IPS DF 6.9 (cell line): ENCODE data around the gene CBX2.

Experiments
- DNase-seq: peaks from one replicate; pipeline ENCODE4 v3.0.0-alpha.2; 2013; ENCODE audit warnings: low read depth, low spot score
- H3K27ac ChIP-seq: one replicate; pipeline ENCODE4 v1.5.1; 2013; ENCODE audit warnings: low read length, control low read depth
- H3K27me3 ChIP-seq: 2 replicates; pipeline ENCODE4 v1.6.1; 2013; ENCODE audit warnings: mild to moderate bottlenecking, low read length; ENCODE audit not compliant: control insufficient read depth, insufficient read depth
- H3K36me3 ChIP-seq: 2 replicates; pipeline ENCODE4 v1.6.1; 2013; ENCODE audit warnings: low read length; ENCODE audit not compliant: control insufficient read depth, insufficient read depth
- H3K4me1 ChIP-seq: 2 replicates; pipeline ENCODE4 v1.6.1; 2013; ENCODE audit warnings: low read length; ENCODE audit not compliant: control insufficient read depth, insufficient read depth
- H3K4me3 ChIP-seq: 2 replicates; pipeline ENCODE4 v1.5.1; 2013; ENCODE audit warnings: mild to moderate bottlenecking, low read length
- H3K9me3 ChIP-seq: 2 replicates; pipeline ENCODE4 v1.6.1; 2013; ENCODE audit warnings: low read length, inconsistent platforms; ENCODE audit not compliant: control insufficient read depth, insufficient read depth
- WGBS: extraction: QIAGEN DNeasy Blood & Tissue Kit; methylation state at CpG from one replicate; pipeline ENCODE4 v1.1.7; 2013; ENCODE audit warnings: mixed read lengths, missing lambda C conversion rate; ENCODE audit not compliant: insufficient read length, insufficient coverage; 5-methylcytosine and 5-hydroxymethylcytosine counted together

The CBX2 gene

DNA sequence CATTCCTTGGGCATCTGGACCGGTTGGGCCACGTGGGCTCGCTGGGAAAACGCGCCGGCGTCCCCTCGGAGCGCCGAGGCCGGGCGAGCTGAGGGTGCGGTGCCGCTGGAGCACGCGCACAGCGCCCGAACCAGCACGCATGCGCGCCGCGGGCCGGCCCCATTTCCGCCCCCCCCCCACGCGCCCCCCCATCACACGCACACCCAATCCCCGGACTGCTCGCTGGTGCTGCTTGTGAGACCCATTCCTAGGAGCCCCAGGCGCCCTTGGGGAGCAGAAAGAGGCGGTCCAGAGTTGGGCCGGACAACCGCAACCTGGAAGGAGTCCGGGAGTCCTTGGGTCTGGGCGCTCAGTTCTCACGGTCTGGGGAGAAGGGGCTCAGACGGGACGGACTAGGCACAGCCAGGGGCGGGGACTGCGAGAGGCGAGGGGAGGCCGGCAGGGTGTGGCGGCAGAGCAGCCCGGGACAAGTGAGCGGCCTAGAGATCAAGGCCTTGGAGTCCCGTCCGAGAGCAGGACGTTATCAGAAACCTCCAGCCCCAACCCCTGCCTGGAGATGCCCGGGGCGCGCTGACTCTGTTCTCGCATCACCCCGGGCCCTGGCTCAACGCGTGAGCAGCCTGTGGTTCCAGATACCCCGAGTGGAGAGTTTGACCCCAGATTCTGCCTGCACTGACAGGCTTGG lies 24.9 kb downstream of the CBX2 start:
- Histone ChIP-seq H3K9me3 (no peaks in the 10 kb centered on the region), H3K36me3 (no peaks in the 10 kb centered on the region), H3K4me3 (no peak overlapping the region), H3K4me1 (peaks cover 12% of the 10 kb centered on the region), H3K27ac (no peak overlapping the region), H3K27me3 (peaks cover 90% of the 10 kb centered on the region)
- WGBS = no CpG with 5 or more reads among the region's 57 CpGs
- DNase-seq = no peak

DNA sequence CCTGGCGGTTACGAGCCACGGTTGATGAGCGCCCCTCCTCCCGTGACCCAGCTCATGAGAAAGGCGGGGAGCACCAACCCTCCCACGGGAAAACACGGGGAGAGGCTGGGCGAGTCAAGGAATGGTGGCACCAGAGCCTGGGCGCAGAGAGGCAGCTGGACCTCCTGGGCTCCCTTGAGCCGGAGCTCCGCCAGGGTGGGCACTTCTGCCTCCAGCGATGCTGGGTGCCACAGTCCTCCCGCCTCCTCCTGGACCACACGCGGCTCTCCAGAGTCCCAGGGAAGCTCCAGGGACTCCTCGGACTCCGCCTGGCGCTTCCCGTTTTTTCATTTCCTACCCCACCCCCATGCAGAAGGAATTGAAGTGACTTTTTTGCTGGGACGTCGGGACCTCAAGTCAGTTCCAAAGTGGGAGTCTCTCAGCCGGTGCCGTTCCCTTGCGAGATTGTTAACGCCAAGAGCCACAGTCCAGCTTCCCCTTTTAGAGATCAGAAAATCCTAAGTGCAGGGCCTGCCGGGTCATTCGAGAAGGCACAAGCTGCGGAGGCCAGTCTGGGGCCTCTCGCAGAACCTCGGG lies 25.6 kb downstream of the CBX2 start:
- no peak overlapping the region for H3K27ac ChIP-seq
- H3K4me3 ChIP-seq = no peak overlapping the region
- no peak for DNase-seq
- no peaks in the 10 kb centered on the region for H3K36me3 ChIP-seq
- H3K9me3 ChIP-seq = no peaks in the 10 kb centered on the region
- no CpG with 5 or more reads among the region's 31 CpGs for WGBS
- peaks cover 10% of the 10 kb centered on the region for H3K4me1 ChIP-seq
- H3K27me3 ChIP-seq = peaks cover 90% of the 10 kb centered on the region

DNA sequence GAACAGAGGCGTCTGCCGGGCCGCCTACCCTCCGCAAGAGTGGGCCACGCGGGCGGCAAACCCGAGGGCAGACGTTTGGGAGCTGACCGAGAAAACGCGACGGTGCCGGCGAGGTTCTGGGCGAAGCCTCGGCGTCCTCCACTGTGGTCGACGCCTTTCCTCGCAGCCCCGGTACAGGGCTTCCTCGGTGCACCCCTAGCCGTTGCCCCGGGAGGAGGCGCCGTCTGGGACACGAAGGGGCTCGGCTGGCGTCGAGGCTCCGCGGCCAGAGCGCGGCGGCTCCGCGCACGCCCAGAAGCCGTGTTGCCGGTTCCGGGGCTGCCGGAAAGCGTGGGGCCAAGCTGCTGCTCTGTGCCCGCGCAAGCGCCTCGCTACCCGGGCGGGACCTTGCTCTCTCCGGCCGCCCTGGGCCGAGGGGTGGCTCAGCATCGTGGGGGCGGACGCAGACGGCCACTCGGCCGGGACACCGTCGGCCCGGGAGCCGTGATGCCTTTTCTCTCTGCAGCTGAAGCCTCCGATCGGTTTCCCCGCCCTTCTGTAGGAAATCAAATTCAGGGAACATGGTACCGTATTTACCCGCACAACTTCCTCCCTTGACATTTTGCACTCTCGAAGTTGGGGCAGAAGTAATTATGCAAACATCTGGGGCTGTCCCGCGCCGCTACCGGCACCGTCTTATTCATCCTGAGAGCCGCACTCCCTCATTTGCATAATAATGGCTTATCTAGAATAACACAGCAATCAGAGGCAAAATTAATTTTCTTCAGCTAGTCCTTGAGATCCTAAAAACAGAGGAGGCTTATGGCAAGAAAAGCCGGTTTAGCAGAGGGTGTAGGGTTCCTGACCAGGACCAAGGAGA lies 26.3 kb downstream of the CBX2 start:
- WGBS = no CpG with 5 or more reads among the region's 76 CpGs
- H3K27me3 ChIP-seq = peaks cover 90% of the 10 kb centered on the region
- no peaks in the 10 kb centered on the region for H3K9me3 ChIP-seq
- no peaks in the 10 kb centered on the region for H3K36me3 ChIP-seq
- DNase-seq = no peak
- no peak overlapping the region for H3K4me3 ChIP-seq
- H3K4me1 ChIP-seq = peaks cover 10% of the 10 kb centered on the region; the same call in 1 of the 2 replicates
- no peak overlapping the region for H3K27ac ChIP-seq

DNA sequence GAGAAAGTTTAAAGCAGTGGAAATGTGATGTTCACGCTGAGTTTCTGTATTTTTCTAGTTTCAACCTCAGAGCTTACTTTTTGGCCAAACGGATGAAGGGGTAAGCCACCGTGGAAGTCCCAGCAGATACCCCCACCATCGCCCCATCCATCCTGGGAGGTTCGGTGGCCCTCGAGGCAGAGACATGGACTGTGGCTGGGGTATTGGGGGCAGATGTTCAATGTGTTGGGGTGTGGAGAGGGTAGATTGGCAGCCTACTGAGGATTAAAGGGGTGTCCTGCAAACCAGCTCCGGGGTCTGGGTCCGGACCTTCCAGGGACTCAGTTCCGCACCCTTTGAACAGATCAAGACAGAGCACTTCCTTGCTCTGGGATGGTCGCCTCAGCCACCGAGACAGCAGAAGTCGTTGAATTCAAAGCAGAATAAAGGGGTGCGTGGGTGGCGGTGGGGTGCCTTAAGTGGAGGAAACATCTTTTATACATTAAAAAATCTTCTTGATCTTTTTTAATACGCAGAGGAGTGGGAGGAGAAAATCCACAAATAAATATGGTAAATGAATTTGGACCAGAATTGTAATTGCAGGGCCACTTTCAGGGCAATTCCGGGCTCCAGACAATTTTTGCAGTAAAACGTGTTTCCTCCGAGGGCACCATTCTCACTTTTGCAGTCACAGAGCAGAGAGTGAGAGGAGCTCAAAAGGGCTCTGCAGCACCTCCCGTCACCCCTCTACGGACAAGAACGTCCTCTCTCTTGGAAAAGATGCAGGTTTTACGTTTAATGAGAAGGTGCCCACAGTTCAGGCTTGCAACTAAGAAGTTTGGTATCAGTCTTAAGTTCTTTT lies 27.1 kb downstream of the CBX2 start:
- H3K36me3 ChIP-seq = no peaks in the 10 kb centered on the region
- no CpG with 5 or more reads among the region's 22 CpGs for WGBS
- no peak for DNase-seq
- H3K4me1 ChIP-seq = peaks cover 12% of the 10 kb centered on the region; the same call in 1 of the 2 replicates
- no peaks in the 10 kb centered on the region for H3K9me3 ChIP-seq
- H3K27ac ChIP-seq = no peak overlapping the region
- no peak overlapping the region for H3K4me3 ChIP-seq
- H3K27me3 ChIP-seq = peaks cover 85% of the 10 kb centered on the region

DNA sequence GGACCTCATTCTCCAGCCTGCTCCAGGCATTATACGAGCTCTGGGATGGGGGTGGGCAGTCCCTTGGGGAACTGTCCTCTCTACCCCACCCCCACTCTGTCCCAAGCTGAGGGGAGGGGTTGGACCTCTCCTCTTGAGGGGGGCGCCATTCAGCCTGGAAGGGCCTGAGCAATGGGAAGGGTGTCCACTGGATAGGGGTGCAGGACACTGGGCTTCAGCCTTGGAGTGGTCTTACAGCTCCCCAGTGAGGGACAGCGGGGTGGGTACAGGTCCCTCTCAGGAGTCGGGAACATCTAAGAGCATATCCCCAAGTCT lies 28.5 kb downstream of the CBX2 start:
- H3K4me1 ChIP-seq = peaks cover 17% of the 10 kb centered on the region
- peaks cover 89% of the 10 kb centered on the region for H3K27me3 ChIP-seq
- no peak overlapping the region for H3K4me3 ChIP-seq
- H3K9me3 ChIP-seq = no peaks in the 10 kb centered on the region
- no CpG with 5 or more reads among the region's 4 CpGs for WGBS
- H3K27ac ChIP-seq = no peak overlapping the region
- no peaks in the 10 kb centered on the region for H3K36me3 ChIP-seq
- DNase-seq = no peak

DNA sequence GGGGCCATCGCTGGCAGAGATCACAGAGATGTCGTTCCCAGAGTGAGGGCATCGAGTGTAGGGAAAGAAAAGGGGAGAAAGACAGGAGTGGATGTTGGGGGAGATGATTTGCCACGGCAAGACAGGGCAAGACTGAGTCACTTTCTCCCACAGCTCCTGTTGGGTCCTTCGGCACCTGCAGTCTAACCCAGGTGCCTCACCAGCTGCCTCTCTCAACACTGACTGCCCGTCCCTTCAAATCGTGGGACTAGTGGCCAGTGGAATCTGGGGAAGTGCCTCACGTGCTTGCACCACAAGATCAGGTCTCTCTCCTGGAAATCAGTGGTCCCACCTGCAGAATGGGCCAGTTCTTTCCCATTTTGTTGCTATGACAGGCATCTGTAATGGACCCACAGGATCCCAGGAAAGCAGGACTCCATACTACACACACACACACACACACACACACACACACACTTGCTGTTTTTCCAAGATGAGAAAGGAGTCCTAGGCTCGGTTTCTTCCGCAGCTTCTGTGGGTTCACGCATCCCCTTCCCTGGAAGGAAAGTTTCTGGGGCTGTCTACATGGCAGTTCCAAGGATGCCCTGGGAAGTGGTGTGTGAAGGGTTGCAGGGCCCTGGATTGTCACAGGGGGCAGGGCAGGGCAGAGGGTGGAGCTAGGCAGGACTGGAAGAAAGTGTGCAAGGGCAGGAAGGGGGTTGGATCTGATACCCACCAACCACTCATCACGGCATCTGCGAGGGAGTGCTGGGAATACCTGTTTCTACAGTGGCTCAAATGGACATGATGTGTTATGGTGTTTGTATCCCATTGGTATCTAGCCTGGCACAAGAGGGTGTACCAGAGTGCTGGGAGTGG lies 29.1 kb downstream of the CBX2 start:
- DNase-seq = no peak
- Histone ChIP-seq H3K36me3 (no peaks in the 10 kb centered on the region), H3K4me1 (peaks cover 17% of the 10 kb centered on the region), H3K9me3 (no peaks in the 10 kb centered on the region), H3K4me3 (no peak overlapping the region), H3K27ac (no peak overlapping the region), H3K27me3 (peaks cover 89% of the 10 kb centered on the region)
- no CpG with 5 or more reads among the region's 13 CpGs for WGBS

DNA sequence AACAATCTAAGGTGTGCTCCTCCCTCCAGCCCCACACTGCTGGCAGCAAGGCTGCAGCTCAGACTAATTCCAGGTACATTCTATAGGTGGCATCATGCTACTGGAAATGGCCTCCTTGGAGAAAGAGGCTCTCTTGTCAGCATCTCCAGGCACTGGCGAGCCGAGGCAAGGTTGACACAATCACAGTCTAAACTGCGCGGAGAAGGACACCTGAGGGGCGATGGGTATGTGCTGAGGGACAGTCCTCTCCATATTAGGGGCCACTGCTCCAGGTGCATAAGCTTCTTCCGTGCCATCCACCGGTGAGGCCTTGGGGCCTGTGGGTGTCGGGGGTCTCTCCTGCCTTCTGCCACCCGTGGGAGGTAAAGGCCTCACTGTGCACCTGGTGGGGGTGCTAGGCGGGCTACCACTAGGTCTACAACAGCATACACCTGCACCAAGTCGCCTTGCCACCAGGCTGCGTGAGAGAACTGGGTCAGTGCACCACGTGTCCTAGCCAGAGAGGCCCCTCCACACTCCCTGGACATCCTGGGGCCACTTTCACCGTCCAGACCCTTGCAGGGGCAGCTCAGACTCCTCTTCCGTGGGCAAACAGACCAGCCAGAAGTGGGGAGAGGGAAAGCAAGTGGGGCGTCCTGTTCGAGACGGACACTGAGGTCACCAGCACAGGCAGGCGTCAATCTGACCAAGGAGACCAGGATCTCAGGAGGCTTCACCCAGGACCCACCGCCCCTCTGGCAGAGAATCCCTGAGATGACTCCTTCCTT lies 31.0 kb downstream of the CBX2 start:
- no peak overlapping the region for H3K27ac ChIP-seq

DNA sequence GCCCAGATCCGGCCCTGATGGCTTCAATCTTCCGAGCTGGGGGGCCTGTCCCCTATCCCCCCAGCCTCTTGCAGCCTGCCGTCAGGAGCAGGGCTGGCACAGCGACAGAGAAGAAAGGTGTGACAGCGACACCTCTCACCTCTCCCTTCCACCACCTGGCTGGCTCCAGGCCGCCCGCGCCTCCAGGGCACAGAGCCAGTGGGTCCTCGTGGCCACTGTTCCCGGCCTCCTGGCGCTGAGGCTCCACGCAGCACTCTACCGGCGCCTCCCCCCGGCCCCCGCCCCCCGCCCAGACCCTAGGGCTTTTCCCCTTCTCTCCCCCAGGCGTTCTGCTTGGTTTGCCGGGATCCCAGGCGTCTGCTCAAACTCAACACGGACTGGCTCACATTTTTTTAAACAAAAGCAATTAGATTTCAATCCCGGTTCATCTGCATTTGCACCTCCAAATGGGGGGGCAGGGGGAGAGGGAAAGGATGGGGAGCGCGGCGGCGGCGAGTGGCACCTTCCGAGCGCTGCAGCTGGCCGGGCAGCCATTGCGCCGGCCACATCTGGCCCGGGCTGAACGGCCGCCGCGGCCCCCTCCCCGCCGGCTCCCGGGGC lies 31.7 kb downstream of the CBX2 start:
- no CpG with 5 or more reads among the region's 40 CpGs for WGBS
- H3K4me3 ChIP-seq = peak overlapping the region; percentile 8; the same call in 1 of the 2 replicates

More for the DNA sequence above, 31.0 kb downstream of the CBX2 start:
- Histone ChIP-seq H3K27me3 (peaks cover 83% of the 10 kb centered on the region), H3K4me1 (peaks cover 15% of the 10 kb centered on the region), H3K36me3 (no peaks in the 10 kb centered on the region), H3K4me3 (no peak overlapping the region), H3K9me3 (no peaks in the 10 kb centered on the region)
- no CpG with 5 or more reads among the region's 20 CpGs for WGBS
- DNase-seq = no peak

More for the DNA sequence above, 31.7 kb downstream of the CBX2 start:
- H3K4me1 ChIP-seq = peaks cover 18% of the 10 kb centered on the region
- H3K27me3 ChIP-seq = peaks cover 83% of the 10 kb centered on the region
- no peak overlapping the region for H3K27ac ChIP-seq
- no peak for DNase-seq
- no peaks in the 10 kb centered on the region for H3K9me3 ChIP-seq
- no peaks in the 10 kb centered on the region for H3K36me3 ChIP-seq
